Fibroblast of lung (primary cell): ENCODE measurements around the gene CD226.

ENCODE experiments used
- EZH2 ChIP-seq: IDR thresholded peaks from 2 replicates; pipeline ENCODE4 v1.5.1; 2012; ENCODE audit warnings: low read length, control low read depth, mild to moderate bottlenecking; ENCODE audit errors: missing control alignments
- TF ChIP-seq, protein P1 (sequence below), 2 donors: IDR thresholded peaks in 1 of 2; conservative IDR thresholded peaks in 1 of 2; 1 replicate in 1 of 2; 2 replicates in 1 of 2; pipeline ENCODE4 v1.5.1; 2011 to 2012; ENCODE audit warnings: low read length in 2 of 2, control low read depth in 1 of 2, inconsistent platforms in 1 of 2, low read depth in 1 of 2, mild to moderate bottlenecking in 1 of 2

DNA sequence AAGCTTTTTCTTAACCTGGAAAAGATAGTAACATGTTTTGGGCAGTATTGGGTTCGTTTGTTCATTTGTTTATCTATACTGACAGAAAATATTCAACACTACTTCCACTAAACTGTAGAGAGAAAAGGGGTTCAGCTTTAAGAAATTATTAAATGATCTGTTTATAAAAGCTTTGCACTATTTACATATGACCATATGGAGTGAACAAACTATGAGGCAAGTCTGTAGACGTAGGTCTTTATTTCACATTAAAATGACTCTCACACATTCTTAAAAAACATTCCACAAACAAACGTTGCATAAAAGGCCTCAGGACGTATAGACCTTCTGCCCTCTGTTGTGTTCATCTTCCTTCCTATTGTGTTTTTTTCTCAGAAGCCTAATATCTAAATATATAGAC lies 94.6 kb downstream of the CD226 start:
- TF ChIP-seq, protein P1, sequence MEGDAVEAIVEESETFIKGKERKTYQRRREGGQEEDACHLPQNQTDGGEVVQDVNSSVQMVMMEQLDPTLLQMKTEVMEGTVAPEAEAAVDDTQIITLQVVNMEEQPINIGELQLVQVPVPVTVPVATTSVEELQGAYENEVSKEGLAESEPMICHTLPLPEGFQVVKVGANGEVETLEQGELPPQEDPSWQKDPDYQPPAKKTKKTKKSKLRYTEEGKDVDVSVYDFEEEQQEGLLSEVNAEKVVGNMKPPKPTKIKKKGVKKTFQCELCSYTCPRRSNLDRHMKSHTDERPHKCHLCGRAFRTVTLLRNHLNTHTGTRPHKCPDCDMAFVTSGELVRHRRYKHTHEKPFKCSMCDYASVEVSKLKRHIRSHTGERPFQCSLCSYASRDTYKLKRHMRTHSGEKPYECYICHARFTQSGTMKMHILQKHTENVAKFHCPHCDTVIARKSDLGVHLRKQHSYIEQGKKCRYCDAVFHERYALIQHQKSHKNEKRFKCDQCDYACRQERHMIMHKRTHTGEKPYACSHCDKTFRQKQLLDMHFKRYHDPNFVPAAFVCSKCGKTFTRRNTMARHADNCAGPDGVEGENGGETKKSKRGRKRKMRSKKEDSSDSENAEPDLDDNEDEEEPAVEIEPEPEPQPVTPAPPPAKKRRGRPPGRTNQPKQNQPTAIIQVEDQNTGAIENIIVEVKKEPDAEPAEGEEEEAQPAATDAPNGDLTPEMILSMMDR (conservative IDR thresholded peaks at IDR 0.05 in 1 of 2, IDR thresholded peaks at IDR 0.05 in 1 of 2; ENCODE audit: low read depth in 1 of 2, low read length in 2 of 2): no peak
- TF ChIP-seq EZH2: no peak
